Adrenal gland (tissue), 12 donors: Measurements from ENCODE around the gene TACO1. TPM values are rescaled to one million over a fixed set of nuclear protein-coding genes. Genes with fewer than 3 reads are reported as not detected.

Source experiments
- DNase-seq, 7 donors: peaks; one replicate each; pipeline ENCODE4 v3.0.0-alpha.2; 2019 to 2020
- H3K27ac ChIP-seq, 5 donors: fragments of 200-600 bp; sonication (generic) in 4 of 5; 1 replicate in 3 of 5; 2 replicates in 2 of 5; pipeline versions ENCODE4 v1.5.1 to v1.8.0; 2016 to 2020; ENCODE audit warnings: mild to moderate bottlenecking in 1 of 5
- H3K27me3 ChIP-seq: fragments of 200-600 bp; 2 replicates; pipeline ENCODE4 v1.8.0; 2021
- H3K36me3 ChIP-seq, 2 donors: fragments of 200-600 bp; replicated peaks in 1 of 2; 1 replicate in 1 of 2; 2 replicates in 1 of 2; pipeline versions ENCODE4 v1.5.1 to v1.8.0; 2018 to 2022
- H3K4me1 ChIP-seq, 2 donors: fragments of 200-600 bp; replicated peaks in 1 of 2; 1 replicate in 1 of 2; 2 replicates in 1 of 2; pipeline versions ENCODE4 v1.5.1 to v1.8.0; 2018 to 2021
- H3K4me3 ChIP-seq, 4 donors: fragments of 200-600 bp; sonication (generic) in 3 of 4; one replicate each; pipeline ENCODE4 v1.5.1; 2016 to 2018
- H3K9me3 ChIP-seq, 3 donors: fragments of 200-600 bp; sonication (generic) in 1 of 3; replicated peaks in 1 of 3; 1 replicate in 2 of 3; 2 replicates in 1 of 3; pipeline versions ENCODE4 v1.5.1 to v1.8.0; 2016 to 2021
- CTCF ChIP-seq, 6 experiments: fragments of 450-650 bp in 4 of 6; fragments of 200-600 bp in 2 of 6; sonication (generic) in 1 of 6; IDR thresholded peaks; 1 replicate in 5 of 6; 2 replicates in 1 of 6; pipeline versions ENCODE4 v1.5.1 to v1.8.0; 2016 to 2021; ENCODE audit warnings: antibody characterized with exemption in 6 of 6, mild to moderate bottlenecking in 2 of 6, moderate library complexity in 1 of 6
- POLR2A ChIP-seq, 2 donors: fragments of 450-650 bp; IDR thresholded peaks; one replicate each; pipeline ENCODE4 v1.6.1; 2017; ENCODE audit warnings: antibody characterized with exemption in 2 of 2, mild to moderate bottlenecking in 2 of 2, moderate library complexity in 1 of 2
- WGBS, 4 donors: extraction: QIAGEN DNeasy Blood & Tissue Kit in 2 of 4; methylation state at CpG; one replicate each; pipeline versions ENCODE4 v1.1.5 to v1.1.7; 2013 to 2017; 5-methylcytosine and 5-hydroxymethylcytosine counted together
- intact Hi-C, 2 donors: fragments of 100-400 bp; cut with DNase I; formaldehyde crosslinking; loops; one replicate each; pipeline versions ENCODE4 v1.14.1 to v1.15.0; 2022 to 2023
- polyA plus RNA-seq, 3 donors: library from polyadenylated mRNA; stranded (reverse); fragments of 200-250 nt in 2 of 3; fragments of 350-450 nt in 1 of 3; fragmentation: Illumina TruSeq in 1 of 3; extraction: RNeasy Lipid Tissue Mini Kit (QIAGEN cat#74804) in 1 of 3; gene quantifications; one replicate each; pipeline ENCODE4 v1.2.3, GENCODE V29; 2013 to 2014
- total RNA-seq, 9 donors: library from RNA; depleted of rRNA in 4 of 9; stranded (reverse); fragments of >200 nt in 4 of 9; fragments of 120-200 nt in 1 of 9; fragmentation: NEBNext Ultra II Directional in 1 of 9; extraction: Animal tissue kit (Norgen Biotek cat#: 25700) in 1 of 9; gene quantifications; one replicate each; pipeline versions ENCODE4 v1.1.0 to v1.2.4, GENCODE V29; 2013 to 2023
- donor health status: healthy with polysubstance abuse.
- donor health status: Bipolar disorder and iron deficiency.
- donor health status: DM: yes; HTN: yes; CAD: no.
- donor health status: DM: no; HTN: no; CAD: no.
- donor health status: DM: no; HTN: no; CAD: no.
- donor health status: DM: yes; HTN: yes; CAD: no.

TACO1 gene
- total and polyA plus RNA-seq, 12 donors: 15.4 to 32.1 (median 22.8) TPM

GRCh38 chr17:63623786-63624530 lies 23.3 kb downstream of the TACO1 start:
- no peak for DNase-seq
- Histone ChIP-seq H3K4me3 (peak overlapping the region in 2 of 4 donors; percentile 62 to 88), H3K4me1 (peaks cover 8 to 57% of the 10 kb centered on the region in 2 donors), H3K27me3 (no peaks in the 10 kb centered on the region), H3K27ac (peak overlapping the region in 2 of 5 donors; percentile 85 to 97), H3K36me3 (no peaks in the 10 kb centered on the region), H3K9me3 (no peaks in the 10 kb centered on the region)
- WGBS, 4 donors: 33 to 38% (median 36%) methylated on average over 7 of the region's 7 CpGs
- intact Hi-C loops: loop anchor here (5.0 to 10.0 kb wide), 2 partner anchors 71 to 73 kb away; no protein-coding TSS in a partner anchor
- TF ChIP-seq CTCF (IDR thresholded peaks at IDR 0.05): no peak
- no peak for TF ChIP-seq POLR2A (IDR thresholded peaks at IDR 0.05)

- TF ChIP-seq POLR2A (IDR thresholded peaks at IDR 0.05): no peak
- TF ChIP-seq CTCF (IDR thresholded peaks at IDR 0.05): no peak
- no peaks in the 10 kb centered on the region for H3K36me3 ChIP-seq
- intact Hi-C loops: loop anchor here (5.0 to 10.0 kb wide), 2 partner anchors 70 to 73 kb away; no protein-coding TSS in a partner anchor
- WGBS, 4 donors: 69 to 88% (median 80%) methylated on average over 1 of the region's 1 CpG
- no peaks in the 10 kb centered on the region for H3K9me3 ChIP-seq
- no peak for DNase-seq
- peak overlapping the region in 1 of 4 donors; percentile 88 for H3K4me3 ChIP-seq
- H3K27ac ChIP-seq: no peak overlapping the region
- no peaks in the 10 kb centered on the region for H3K27me3 ChIP-seq
- peaks cover 8 to 63% of the 10 kb centered on the region in 2 donors for H3K4me1 ChIP-seq
Measured at GRCh38 chr17:63624531-63624880, 23.8 kb downstream of the TACO1 start.

- Histone ChIP-seq H3K27me3 (no peaks in the 10 kb centered on the region), H3K4me1 (peaks cover 8 to 76% of the 10 kb centered on the region in 2 donors), H3K27ac (no peak overlapping the region), H3K36me3 (no peaks in the 10 kb centered on the region), H3K4me3 (no peak overlapping the region), H3K9me3 (no peaks in the 10 kb centered on the region)
- whole genome bisulfite sequencing, 4 donors: 59 to 69% (median 66%) methylated on average over 4 of the region's 4 CpGs
- peak in 1 of 7 donors; percentile 4 for DNase-seq
- TF ChIP-seq CTCF (IDR thresholded peaks at IDR 0.05): no peak
- no peak for TF ChIP-seq POLR2A (IDR thresholded peaks at IDR 0.05)
- intact Hi-C loops: loop anchor here in 1 of 2 donors (10.0 kb wide), 1 partner anchor 68 kb away; no protein-coding TSS in a partner anchor
Measured at GRCh38 chr17:63626551-63627180, 26.0 kb downstream of the TACO1 start.

GRCh38 chr17:63629627-63630026 lies 28.9 kb downstream of the TACO1 start:
- intact Hi-C loops: loop anchor here in 1 of 2 donors (10.0 kb wide), 1 partner anchor 65 kb away; no protein-coding TSS in a partner anchor
- TF ChIP-seq POLR2A (IDR thresholded peaks at IDR 0.05): no peak
- no peak for TF ChIP-seq CTCF (IDR thresholded peaks at IDR 0.05)
- H3K36me3 ChIP-seq: peaks cover 0 to 8% of the 10 kb centered on the region in 2 donors
- WGBS, 4 donors: 67 to 80% (median 75%) methylated on average over 1 of the region's 1 CpG
- peaks cover 0 to 78% of the 10 kb centered on the region in 2 donors for H3K4me1 ChIP-seq
- no peaks in the 10 kb centered on the region for H3K27me3 ChIP-seq
- H3K4me3 ChIP-seq: no peak overlapping the region
- peak overlapping the region in 1 of 5 donors; percentile 4 for H3K27ac ChIP-seq
- no peaks in the 10 kb centered on the region for H3K9me3 ChIP-seq
- DNase-seq: no peak
